ENCODE measurements around the gene GCLM.

Gene GCLM

DNA sequence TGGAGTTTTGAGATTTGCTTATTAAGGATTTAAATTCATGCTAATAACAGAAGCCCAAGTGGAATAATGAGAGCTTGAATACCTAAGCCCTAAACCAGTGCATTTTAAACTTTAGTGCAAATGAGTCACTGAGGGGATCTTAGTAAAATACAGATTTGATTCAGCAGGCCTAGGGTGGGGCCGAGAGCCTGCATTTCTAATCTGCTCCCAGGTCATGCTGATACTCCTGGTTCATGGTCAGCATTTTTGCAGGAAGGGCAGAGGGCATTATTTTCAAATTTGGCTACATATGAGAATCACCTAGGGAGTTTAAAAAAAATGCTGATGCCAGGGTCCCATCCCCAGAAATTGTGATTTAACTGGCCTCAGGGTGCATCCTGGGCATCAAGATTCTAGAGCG is 69.5 kb downstream of the GCLM start:
- Histone ChIP-seq H3K9ac (no peak overlapping the region), H3K4me1 (ENCODE audit: low read depth, poor library complexity, severe bottlenecking) (peaks cover 11% of the 10 kb centered on the region), H3K79me2 (ENCODE audit: insufficient read depth, low read depth) (no peaks in the 10 kb centered on the region), H4K20me1 (ENCODE audit: insufficient read depth) (no peaks in the 10 kb centered on the region), H3K36me3 (ENCODE audit: insufficient read depth) (no peaks in the 10 kb centered on the region), H2AFZ (ENCODE audit: low read depth) (no peak overlapping the region), H3K27me3 (ENCODE audit: insufficient read depth, low read depth) (no peaks in the 10 kb centered on the region), H3K4me2 (no peak overlapping the region), H3K27ac (no peak overlapping the region), H3K4me3 (IDR thresholded peaks at IDR 0.05; ENCODE audit: insufficient read depth, low read depth, low read length) (no peak overlapping the region)
- TF ChIP-seq, protein P1, sequence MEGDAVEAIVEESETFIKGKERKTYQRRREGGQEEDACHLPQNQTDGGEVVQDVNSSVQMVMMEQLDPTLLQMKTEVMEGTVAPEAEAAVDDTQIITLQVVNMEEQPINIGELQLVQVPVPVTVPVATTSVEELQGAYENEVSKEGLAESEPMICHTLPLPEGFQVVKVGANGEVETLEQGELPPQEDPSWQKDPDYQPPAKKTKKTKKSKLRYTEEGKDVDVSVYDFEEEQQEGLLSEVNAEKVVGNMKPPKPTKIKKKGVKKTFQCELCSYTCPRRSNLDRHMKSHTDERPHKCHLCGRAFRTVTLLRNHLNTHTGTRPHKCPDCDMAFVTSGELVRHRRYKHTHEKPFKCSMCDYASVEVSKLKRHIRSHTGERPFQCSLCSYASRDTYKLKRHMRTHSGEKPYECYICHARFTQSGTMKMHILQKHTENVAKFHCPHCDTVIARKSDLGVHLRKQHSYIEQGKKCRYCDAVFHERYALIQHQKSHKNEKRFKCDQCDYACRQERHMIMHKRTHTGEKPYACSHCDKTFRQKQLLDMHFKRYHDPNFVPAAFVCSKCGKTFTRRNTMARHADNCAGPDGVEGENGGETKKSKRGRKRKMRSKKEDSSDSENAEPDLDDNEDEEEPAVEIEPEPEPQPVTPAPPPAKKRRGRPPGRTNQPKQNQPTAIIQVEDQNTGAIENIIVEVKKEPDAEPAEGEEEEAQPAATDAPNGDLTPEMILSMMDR (conservative IDR thresholded peaks at IDR 0.05; ENCODE audit: low read depth, low read length), result no peak

DNA sequence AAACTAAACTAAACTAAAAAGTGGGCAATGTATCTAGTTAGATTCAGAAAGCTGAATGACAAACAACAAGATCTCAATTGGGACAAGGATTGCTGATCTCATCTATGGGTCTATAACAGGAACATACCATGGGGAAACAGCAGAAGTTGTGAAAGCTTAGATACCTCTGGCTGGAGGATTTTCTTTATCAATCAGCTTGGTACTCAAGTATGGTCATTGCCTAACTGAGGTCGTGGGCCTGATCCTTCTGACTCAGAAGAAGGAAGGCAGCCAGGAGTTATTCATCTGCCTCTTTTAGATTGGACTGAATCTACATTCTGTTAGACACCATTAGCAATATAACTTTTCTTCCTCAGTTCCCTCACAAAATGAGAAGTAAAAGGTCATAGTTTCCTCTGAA is 69.9 kb downstream of the GCLM start:
- no peak overlapping the region for H3K9ac ChIP-seq
- H3K4me2 ChIP-seq, result no peak overlapping the region
- H4K20me1 ChIP-seq (ENCODE audit: insufficient read depth), result no peaks in the 10 kb centered on the region
- H3K36me3 ChIP-seq (ENCODE audit: insufficient read depth), result no peaks in the 10 kb centered on the region
- no peak overlapping the region for H3K27ac ChIP-seq
- H3K79me2 ChIP-seq (ENCODE audit: insufficient read depth, low read depth), result no peaks in the 10 kb centered on the region
- TF ChIP-seq, protein P1 (conservative IDR thresholded peaks at IDR 0.05; ENCODE audit: low read depth, low read length), result no peak
- peaks cover 6% of the 10 kb centered on the region for H3K4me1 ChIP-seq (ENCODE audit: low read depth, poor library complexity, severe bottlenecking)
- no peaks in the 10 kb centered on the region for H3K27me3 ChIP-seq (ENCODE audit: insufficient read depth, low read depth)
- no peak overlapping the region for H3K4me3 ChIP-seq (IDR thresholded peaks at IDR 0.05; ENCODE audit: insufficient read depth, low read depth, low read length)
- H2AFZ ChIP-seq (ENCODE audit: low read depth), result no peak overlapping the region

DNA sequence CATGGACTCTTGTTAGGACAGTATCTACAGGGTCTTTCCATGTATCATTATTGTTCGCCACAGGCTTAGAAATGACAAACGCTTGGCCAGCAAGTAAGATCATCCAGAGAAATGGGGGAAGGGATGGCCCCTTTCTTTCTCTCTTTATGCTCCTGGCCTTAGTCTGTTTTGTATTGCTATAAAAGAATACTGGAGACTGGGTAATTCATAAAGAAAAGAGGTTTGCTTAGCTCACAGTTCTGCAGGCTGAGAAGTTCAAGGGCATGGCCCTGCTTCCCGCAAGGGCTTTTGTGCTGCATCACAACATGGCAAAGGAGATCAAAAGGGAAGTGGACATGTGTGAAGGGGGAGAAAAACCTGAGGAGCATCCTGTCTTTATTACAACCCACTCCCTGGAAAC is 71.3 kb downstream of the GCLM start:
- Histone ChIP-seq H3K4me1 (ENCODE audit: low read depth, poor library complexity, severe bottlenecking) (no peaks in the 10 kb centered on the region), H3K27me3 (ENCODE audit: insufficient read depth, low read depth) (no peaks in the 10 kb centered on the region), H3K4me3 (IDR thresholded peaks at IDR 0.05; ENCODE audit: insufficient read depth, low read depth, low read length) (no peak overlapping the region), H4K20me1 (ENCODE audit: insufficient read depth) (no peaks in the 10 kb centered on the region), H3K79me2 (ENCODE audit: insufficient read depth, low read depth) (no peaks in the 10 kb centered on the region), H3K4me2 (no peak overlapping the region), H3K36me3 (ENCODE audit: insufficient read depth) (no peaks in the 10 kb centered on the region), H3K9ac (no peak overlapping the region), H2AFZ (ENCODE audit: low read depth) (no peak overlapping the region), H3K27ac (no peak overlapping the region)
- TF ChIP-seq, protein P1 (conservative IDR thresholded peaks at IDR 0.05; ENCODE audit: low read depth, low read length), result no peak

All from KMS-11 (cell line).